RWPE1 (cell line): ENCODE data around the gene SBK1.

Experiments
- CTCF ChIA-PET: fragments of 350-600 bp; sonication (Branson Sonifier 250); formaldehyde crosslinking; extraction: SDS; loops from one replicate; lab custom pipeline; 2021; lab: Yijun Ruan, JAX
- POLR2A ChIA-PET: fragments of 400-600 bp; formaldehyde crosslinking; extraction: SDS; loops from one replicate; lab custom pipeline; 2020; ENCODE audit warnings: antibody characterized with exemption; ENCODE audit not compliant: low non-redundant PET; lab: Yijun Ruan, JAX
- DNase-seq: peaks from one replicate; pipeline ENCODE4 v3.0.0; 2012; ENCODE audit warnings: low spot score
- H3K27ac ChIP-seq: fragments of 450-650 bp; 2 replicates; pipeline ENCODE4 v1.5.1; 2017
- CTCF ChIP-seq: fragments of 450-650 bp; conservative IDR thresholded peaks from 2 replicates; pipeline ENCODE4 v1.5.1; 2017; ENCODE audit warnings: low read depth, mild to moderate bottlenecking

The SBK1 gene

DNA sequence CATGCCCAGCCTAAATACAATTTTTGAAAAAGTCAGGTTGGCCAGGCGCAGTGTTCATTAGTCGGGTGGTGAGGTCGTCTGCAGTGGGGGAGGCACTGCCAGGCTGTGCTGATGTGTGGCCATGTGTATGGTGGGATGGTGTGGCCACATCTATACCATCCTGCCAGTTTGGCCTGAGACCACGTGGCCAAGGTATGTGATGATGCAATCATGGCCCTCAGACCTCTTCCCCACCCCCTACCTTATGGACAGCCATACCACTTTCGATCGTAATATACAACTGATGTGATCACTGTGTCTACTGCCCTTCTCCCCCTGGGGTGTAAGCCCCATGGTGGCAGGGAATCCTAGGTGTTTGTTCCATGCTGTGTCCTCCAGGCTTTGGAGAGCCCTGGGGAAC, 23.7 kb downstream of the SBK1 start:
- TF ChIP-seq CTCF, result no peak
- no peak overlapping the region for H3K27ac ChIP-seq
- CTCF ChIA-PET, result interaction anchor here (0.6 to 1.7 kb wide), 4 partner anchors 16 to 301 kb away, joined by 3 to 11 read pairs (median 4); no protein-coding TSS in a partner anchor
- POLR2A ChIA-PET, result no interaction called here
- DNase-seq, result no peak

GRCh38 chr16:28317040-28317880, 24.9 kb downstream of the SBK1 start:
- ChIA-PET CTCF (interaction anchor here (0.6 to 1.7 kb wide), 6 partner anchors 10 to 100 kb away, joined by 3 to 11 read pairs (median 4); no protein-coding TSS in a partner anchor), POLR2A (no interaction called here)
- peak; percentile 57 for DNase-seq

GRCh38 chr16:28318042-28318744, 25.9 kb downstream of the SBK1 start:
- POLR2A ChIA-PET, result no interaction called here
- no peak for TF ChIP-seq CTCF
- H3K27ac ChIP-seq, result no peak overlapping the region
- no peak for DNase-seq
- CTCF ChIA-PET, result interaction anchor here (0.8 to 1.6 kb wide), 3 partner anchors 9 to 42 kb away, joined by 3 to 7 read pairs (median 4); no protein-coding TSS in a partner anchor

More at GRCh38 chr16:28317040-28317880, 24.9 kb downstream of the SBK1 start:
- no peak overlapping the region for H3K27ac ChIP-seq
- TF ChIP-seq CTCF, result peak; percentile 87

- DNase-seq, result no peak
- TF ChIP-seq CTCF, result no peak
- POLR2A ChIA-PET, result no interaction called here
- H3K27ac ChIP-seq, result no peak overlapping the region
- CTCF ChIA-PET, result interaction anchor here (0.6 kb wide), 3 partner anchors 27 to 691 kb away, joined by 3 to 4 read pairs (median 4); no protein-coding TSS in a partner anchor
These were observed 27.2 kb downstream of the SBK1 start for GRCh38 chr16:28319476-28320022.

GRCh38 chr16:28320023-28320561, 27.8 kb downstream of the SBK1 start:
- no peak for DNase-seq
- ChIA-PET CTCF (interaction anchor here (0.6 kb wide), 3 partner anchors 27 to 690 kb away, joined by 3 to 6 read pairs (median 4); no protein-coding TSS in a partner anchor), POLR2A (no interaction called here)
- no peak overlapping the region for H3K27ac ChIP-seq
- no peak for TF ChIP-seq CTCF
